DMS53 treated with DMSO at 0.1 percent for 48 hours (cell line): ENCODE measurements around the gene UTP15.

Experiments
- DNase-seq: peaks from one replicate; lab custom pipeline; 2025; ENCODE audit not compliant: unreplicated experiment; lab: John Stamatoyannopoulos, UW

The UTP15 gene

DNA sequence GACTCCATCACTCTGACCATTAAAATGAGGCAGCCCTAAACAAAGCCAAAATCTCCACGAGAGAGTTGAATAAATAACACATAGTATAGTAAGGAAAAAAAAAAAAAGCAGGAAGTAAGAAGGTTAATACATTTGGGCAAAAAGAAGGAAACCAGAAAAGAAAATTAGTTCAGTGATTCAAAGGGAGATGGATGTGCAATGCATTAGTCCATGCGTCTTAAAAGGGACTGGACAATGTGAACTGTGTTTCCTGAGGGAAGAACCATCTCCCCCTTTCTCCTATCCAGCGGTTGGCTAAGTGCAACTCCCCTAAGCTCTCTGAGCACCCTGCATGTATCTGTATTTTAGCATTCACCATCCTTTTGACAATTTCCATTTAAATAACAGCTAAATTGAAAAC lies 1.5 kb upstream of the UTP15 start:
- DNase-seq = no peak

DNA sequence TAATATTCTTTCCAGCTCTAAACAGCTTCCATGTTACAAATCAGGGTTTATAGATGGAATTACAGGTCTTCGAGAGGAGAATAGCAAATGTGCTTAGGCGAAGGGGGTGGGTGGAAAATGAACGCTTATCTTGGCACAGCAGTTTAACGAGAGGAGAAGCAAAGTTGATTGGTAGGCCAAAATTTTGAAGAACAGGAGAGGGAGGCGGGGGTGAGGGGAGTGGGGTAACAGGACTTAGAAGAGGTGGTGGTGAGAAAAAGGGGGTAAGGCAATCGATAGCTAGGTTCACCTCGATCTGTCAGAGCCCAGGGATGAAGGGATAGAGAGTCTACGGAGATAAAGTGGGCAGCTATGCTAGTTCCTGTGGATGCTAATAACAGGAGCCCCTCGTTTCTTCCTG lies 868 bp upstream of the UTP15 start:
- no peak for DNase-seq

DNA sequence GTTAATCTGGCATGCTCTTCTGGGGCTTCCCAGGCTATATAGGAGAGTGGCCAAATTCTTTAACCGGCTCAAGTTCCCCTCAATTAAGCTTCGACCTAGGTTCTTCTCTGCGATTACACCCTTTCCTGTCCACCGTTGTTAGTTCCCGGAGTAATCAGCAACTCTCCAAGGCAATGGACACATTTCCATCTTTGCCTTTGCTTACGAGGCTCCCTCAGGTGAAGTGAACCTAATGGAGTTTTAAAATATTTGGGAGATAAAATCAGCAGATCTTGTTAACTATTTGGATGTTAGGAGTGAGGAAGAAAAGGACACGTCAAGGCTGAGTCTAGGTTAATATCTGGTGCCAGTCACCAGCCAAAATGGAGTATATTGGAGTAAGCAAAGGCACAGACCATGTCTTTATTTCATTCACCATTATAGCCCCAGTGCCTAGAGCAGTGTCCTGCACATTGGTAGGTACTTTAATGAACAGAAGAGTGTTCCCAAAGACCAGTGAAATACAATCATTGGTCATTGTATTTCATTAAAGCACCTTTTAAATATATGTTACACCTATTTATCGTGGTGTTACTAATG lies 515 bp downstream of the UTP15 start:
- no peak for DNase-seq

DNA sequence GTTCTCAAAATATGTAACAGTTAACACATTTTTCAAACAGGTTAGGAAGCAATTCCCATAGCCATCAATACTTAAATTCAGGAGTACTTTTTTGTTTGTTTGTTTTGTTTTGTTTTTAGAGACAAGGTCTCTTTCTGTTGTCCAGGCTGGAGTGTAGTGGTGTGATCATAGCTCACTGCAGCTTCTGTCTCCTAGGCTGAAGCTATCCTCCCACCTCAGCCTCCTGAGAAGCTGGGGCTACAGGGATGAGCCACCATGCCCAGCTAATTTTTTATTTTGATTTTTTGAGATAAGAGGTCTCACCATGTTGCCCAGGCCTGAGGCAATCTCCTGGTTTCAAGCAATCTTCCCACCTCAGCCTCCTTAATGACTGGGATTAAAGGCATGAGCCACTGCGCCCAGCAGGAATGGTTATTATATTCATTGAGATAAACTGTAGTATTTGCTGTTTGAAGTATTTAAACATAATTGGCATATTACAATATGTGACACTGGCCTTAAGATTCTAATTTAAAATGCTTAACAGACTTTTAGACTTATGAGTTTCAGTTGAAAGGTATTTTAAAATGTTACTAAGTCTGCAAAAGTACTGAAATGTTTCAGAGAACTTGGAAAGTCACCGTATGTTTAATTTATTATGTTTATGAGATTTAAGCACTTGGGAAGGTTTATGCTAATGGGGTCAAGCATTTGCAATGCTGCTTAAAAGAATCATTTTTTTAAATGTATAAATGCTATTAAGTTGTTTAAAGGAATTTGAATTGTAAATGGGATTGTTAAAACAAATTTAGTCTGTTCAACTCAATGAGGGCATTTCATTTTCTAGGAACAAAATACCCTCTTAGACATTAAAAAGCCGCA lies 17.0 kb downstream of the UTP15 start:
- no peak for DNase-seq

DNA sequence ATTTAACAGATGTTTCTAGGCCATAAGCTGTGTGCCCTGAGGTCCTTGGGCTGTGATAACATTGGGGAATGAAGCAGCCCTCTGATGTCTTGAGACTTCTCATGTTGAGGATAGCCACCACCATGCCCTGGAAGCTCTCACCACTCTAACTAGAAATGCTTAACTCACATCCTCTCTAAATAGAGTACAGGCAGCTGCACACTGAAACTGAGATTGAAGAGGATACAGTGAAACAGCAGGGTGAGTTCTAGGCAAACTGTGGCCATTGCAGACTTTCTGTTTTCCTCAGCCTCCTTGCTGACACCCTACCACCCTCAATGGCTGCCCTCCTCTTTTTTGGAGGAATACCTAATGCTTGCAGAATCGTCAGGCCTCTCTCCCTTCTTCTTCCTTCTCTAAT lies 22.4 kb downstream of the UTP15 start:
- DNase-seq = no peak

DNA sequence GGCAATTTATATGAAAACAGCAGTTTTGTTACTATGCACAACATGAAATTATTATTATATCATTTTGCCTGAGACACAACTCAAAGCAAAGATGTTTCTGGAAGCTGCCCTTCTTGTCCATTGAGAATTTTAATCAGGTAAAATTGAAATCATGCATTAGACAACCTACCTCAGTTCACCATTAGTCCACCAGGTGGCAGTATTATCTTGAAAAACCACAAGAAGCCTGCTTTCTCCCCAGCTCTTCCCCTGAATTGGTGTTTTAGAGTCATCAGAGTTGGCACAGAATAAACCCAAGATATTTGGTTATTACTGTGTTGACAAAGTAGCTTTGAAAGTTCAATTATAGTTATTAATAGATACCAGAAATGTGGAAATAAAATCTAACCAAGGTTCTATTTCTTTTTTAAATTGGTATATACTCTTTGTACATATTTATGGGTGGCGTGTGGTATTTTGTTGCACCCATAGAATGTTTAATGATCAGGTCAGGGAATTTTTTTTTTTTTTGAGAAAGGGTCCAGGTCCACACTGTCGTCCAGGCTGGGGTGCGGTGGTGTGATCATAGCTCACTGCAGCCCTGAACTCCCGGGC lies 25.7 kb downstream of the UTP15 start:
- peak; percentile 72 for DNase-seq

DNA sequence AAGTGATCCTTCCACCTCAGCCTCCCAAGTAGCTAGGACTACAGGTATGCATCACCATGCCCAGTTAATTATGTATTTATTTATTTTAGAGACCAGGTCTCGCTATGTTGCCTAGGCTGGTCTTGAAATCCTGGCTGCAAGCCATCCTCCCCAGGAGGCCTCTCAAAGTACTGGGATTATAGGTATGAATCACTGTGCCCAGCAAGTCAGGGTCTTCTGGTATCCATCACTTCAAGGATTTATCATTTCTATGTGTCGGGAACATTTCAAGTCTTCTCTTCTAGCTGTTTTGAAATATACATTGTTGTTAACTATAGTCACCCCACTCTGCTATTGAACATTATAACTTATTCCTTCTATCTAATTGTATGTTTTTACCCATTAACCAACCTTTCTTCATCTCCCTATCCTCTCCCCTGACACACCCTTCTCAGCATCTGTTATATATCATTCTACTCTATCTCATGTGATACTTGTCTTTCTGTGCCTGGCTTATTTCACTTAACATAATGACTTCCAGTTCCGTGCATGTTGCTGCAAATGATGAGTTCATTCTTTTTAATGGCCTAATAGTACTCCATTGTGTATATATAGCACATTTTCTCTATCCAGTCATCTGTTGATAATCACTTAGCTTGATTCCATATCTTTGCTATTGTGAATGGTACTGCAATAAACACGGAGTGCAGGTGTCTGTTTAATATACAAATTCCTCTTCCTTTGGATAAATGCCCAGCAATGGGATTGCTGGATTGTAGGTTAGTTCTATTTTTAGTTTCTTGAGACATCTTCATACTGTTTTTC lies 26.4 kb downstream of the UTP15 start:
- no peak for DNase-seq

DNA sequence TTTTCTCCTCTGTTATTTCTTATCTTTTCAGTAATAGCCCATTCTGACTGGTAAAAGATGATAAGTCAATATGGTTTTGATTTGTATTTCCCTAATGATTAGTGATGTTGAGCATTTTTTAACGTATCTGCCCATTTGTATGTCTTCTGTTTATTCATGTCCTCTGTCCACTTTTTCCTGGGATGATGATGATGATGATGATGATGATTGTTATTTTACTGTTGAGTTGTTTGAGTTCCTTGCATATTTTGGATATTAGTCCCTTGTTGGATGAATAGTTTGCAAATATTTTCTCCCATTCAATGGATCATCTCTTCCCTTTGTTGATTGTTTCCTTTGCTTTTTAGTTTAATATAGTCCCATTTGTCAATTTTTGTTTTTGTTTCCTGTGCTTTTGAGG lies 27.0 kb downstream of the UTP15 start:
- DNase-seq = no peak

DNA sequence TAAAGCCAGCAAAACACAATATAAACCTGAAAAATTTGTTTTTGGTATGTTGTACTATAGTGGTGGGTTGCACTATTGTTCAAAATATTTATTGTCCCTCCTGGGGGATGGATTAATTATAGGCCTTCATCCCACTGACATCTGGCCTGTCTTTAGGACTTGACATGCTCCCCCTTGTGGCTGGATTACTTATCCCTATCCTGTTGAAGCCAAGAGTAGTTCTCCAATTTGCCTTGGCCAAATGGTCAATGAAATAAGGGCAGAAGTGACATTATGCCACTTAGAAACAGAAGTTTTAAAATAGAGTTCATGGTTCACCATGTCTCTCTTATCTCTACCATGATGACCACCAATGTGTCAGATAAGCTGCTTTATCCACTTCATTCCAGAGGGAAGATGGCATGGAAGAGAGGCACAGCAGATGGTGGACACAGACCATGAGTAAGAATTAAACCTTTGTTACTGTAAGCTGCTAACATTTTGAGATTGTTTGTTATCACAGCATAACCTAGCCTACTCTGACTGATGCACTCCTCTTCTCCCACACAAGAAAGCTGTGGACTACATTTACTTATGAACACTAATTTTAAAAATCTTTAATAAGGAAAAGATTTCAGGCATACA lies 31.3 kb downstream of the UTP15 start:
- DNase-seq = peak; percentile 20

DNA sequence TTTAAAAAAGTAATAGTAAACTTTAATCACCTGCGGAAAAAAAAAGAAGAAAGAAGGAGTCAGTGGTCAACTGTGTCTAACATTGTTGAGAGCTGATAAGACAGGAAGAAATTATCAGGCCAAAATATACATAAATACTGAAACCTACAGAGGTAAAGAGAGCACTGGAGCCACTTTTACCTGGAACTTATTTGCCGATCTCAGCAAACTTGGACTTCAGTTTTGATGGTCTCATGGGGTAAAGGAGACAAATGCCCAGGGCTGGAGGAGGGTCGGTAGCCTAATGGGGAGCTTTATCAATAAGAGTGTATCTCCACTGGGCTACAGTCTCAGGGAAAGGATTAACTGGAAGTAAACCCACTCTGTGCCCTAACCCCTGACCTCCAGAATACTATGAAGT lies 33.8 kb downstream of the UTP15 start:
- no peak for DNase-seq

DNA sequence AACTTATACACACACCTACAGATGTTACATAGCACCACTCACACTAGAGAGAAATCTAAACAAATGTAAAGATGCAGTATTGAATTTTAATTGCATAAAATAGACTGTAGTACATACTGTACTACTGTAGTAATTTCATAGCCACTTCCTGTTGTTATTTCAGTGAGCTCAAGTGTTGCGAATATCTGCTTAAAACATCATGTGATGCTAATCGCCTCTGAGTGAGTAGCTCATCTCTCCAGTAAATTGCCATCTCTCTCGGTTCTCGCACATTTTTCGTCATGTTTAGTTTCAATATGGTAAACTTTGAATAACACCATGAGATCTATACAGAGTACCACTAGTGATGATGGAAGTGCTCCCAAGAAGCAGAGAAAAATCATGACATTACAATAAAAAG lies 38.5 kb downstream of the UTP15 start:
- no peak for DNase-seq

DNA sequence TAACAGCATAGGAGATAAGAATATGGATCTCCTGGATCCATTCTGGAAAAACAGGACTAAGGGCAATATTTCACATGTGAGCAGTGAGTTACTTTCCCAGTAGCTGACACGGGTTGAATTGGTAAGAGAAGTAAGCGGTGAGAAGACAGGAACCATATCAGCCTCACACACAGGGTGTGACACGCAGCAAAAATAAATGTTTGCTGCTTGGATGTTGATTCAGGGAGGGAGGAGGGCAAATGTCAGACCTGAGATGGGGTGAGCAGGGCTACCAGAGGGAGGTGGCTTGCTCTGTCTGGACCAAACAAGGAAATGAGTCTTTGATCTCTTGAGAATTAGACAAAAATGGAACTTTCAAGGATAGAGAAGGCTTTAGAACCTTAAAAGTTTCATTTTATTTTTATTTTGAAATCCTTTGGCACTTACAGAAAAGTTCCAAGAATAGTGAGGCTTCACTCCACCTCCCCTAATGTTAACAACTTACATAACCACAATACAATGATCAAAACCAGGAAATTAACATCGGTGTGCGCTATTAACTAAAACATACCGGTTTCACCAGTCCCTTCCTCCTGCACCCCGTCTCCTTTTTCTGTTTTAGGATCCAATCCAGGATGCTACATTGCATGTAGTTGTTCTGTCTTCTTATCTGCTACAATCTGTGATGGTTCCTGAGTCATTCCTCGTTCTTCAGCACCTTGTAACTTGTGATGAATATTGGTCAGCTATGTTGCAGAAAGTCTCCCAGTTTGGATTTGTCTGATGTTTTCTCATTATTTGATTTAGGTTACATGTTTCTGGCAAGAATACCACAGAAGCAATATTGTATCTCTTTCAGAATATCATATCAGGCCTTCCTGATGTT lies 39.9 kb downstream of the UTP15 start:
- peak; percentile 14 for DNase-seq

DNA sequence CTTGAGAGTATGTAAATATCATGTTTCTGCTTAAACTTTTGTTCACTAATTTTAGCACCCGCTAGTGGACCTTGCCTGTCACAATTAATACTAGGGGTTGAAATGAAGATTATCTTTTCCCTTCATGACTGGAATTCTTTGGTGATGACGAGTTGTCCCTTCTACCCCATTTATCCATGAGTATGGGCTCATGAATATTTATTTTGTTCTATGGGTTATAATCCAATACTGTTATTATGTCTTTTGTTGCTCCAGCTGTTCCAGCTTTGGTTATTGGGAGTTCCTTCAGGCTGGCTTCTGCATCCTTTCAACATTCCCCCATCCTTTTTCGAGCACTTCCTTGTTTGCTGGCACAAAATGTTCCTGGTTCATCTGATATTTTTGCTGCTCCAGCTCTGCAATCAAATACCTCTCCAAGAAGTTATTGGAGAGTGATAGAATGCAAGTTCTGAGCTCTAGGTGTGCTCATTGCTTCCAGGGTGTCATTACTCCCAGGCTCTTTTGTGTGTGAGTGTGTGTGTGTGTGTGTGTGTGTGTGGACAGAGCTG lies 40.7 kb downstream of the UTP15 start:
- no peak for DNase-seq

DNA sequence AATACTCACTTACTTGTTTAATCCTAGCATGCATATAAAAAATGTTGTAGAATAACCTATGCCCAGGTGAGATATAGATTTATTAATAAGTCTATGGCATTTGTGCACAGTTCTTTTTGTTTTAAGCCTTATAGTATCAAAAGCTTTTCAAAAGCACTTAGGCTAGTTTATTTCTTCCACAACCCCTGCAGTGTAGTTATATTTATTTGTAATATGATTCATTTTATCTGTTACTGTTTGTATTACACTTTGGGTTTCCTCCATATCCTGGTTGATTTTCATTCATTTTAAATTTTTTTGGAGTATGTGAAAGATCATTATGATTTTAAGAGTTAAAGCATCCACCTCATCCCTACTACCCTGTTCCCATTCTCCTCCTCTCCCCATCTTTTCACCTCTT lies 41.7 kb downstream of the UTP15 start:
- no peak for DNase-seq

DNA sequence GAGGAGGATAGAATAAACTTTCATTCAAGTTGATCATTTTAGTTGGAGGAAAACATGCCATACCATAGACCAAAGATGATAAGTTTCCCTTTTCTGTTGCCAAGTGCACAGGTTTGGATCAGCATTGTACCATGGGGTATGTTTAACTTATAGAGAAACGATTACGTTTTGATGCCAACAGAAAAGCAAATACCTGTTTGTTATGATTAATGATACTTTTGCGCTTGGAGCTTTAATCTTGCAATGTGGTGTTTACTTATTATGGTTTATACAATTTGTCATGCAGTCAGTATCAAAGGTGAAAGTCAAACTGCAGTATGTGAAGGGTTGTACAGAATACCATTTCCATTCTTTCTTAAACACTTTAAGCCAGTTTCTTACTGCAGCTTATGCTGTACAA lies 47.3 kb downstream of the UTP15 start:
- DNase-seq = no peak

DNA sequence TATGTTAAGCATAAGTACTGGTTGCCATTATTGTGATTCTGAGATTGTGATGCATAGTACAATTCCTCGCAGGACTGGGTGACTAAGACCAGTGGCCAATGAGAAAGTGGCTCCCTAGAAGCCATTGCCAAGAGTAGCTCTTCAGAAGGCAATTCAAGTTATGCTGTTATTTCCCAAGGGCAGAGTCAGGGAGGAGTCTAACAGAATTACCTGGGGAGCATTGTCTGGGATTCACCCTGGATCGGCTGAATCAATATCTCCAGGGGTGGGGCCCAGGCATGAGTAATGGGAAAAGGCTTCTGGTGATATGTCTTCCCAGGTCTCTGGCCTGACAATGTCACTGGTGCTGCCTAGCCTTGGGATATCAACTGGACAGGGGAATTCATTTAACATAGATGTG lies 49.5 kb downstream of the UTP15 start:
- DNase-seq = no peak

DNA sequence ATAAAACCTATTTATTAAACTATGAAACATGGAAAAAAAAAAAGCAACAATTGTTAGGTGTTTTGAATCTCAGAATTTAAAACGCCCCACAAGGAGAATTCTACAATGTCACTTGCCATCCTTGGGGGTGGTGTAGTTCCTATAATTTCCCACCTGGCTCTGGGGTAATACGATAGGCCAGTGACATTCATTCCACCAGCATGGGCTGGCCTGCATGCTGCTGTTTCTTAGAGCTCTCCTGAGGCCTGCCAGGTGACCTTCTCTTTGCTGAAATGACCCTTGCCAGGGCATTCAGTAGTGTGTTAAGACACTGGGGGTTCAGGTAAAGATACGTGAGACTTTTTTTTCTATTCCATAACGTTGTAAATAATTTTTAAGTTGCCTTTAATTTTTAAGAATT lies 50.4 kb downstream of the UTP15 start:
- DNase-seq = no peak

DNA sequence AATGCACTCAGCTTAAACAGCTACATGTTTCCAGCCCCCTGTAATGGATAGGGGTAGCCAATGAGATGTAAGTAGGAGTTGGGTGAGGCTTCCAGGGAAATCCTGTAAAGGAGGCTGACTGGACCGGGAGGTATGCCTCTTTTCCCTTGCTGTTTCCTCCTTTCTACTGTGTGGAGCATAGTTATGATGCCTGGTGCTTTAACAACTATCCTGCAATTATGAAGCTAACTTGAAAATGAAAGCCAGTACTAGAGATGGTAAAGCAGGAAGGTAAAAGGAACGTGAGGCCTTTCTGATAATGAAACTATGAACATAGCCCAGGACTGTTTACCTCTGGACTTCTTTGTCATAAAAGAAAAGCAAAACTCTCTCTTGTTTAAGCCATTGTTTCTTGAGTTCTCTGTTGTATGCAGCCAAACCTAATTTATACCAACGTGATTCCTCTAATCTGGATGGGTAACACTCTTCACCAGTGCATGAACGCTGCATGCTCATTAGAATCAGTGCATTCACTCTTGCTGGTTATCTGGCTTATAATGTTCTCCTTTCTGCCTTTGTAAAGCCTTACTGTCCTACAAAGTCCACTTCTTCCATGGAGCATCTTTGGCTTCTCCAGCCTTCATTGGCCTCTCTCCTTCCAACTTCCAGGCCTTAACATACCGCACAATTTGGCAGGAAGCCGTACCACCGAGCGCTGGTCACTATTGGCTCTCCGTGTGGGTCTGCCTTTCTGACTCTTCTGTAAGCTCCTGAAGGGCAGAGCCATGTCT lies 52.2 kb downstream of the UTP15 start:
- DNase-seq = no peak

DNA sequence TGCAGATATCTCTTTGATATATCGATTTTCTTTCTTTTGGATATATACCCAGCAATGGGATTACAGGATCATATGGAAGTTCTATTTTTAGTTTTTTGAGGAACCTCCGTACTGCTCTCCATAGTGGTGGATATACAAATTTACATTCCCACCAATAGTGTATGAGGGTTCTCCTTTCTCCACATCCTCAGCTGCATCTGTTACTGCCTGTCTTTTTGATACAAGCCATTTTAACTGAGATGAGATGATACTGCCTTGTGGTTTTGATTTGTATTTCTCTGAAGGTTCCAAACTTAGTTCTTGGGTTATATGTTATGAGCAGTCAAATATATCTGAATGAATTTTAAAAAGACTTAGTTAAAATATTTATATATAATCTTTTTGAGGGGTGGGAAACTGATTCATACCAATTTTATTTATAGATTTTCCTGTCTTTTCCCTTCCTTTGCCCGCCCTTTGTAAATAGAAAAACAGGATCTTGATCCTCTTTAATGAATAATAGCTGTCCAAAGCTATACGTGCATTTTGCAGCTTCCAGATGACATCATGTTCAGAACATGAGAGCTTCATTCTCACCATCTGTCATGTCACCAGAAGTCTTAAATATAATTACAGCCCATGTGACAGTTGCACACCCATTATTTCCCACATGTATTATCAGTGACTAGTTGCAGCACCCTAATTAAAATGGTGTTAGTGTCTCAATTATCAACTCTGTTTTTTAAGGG lies 54.2 kb downstream of the UTP15 start:
- DNase-seq = no peak
